Heart left ventricle (tissue), 16 donors: ENCODE measurements around the gene SLC24A4. TPM values are rescaled to one million over a fixed set of nuclear protein-coding genes. Genes with fewer than 3 reads are reported as not detected.
A peak's percentile ranks its signal among the peaks of the same experiment; 100 is the strongest.
"Not testable (repeated sequence)": the region's sequence is repeated elsewhere in the genome, so short reads cannot be mapped to it uniquely, and the experiment has no call there.

Experiments
- ATAC-seq, 4 donors: fragments of 200-7000 bp; cut with Tn5 transposase; one replicate each; pipeline ENCODE4 v1.9.1; 2020 to 2022; ENCODE audit warnings: moderate library complexity in 4 of 4, mild to moderate bottlenecking in 3 of 4, moderate number of reproducible peaks in 1 of 4
- DNase-seq, 5 donors: peaks; one replicate each; pipeline ENCODE4 v3.0.0-alpha.2; 2020
- H3K27ac ChIP-seq, 12 donors: fragments of 200-600 bp; sonication (generic) in 4 of 12; one replicate each; pipeline versions ENCODE4 v1.5.0 to v1.8.0; 2016 to 2022; ENCODE audit warnings: mild to moderate bottlenecking in 2 of 12
- H3K27me3 ChIP-seq, 9 donors: fragments of 200-600 bp; sonication (generic) in 2 of 9; one replicate each; pipeline versions ENCODE4 v1.5.1 to v1.8.0; 2016 to 2022; ENCODE audit warnings: mild to moderate bottlenecking in 3 of 9
- H3K36me3 ChIP-seq, 9 donors: fragments of 200-600 bp; sonication (generic) in 2 of 9; one replicate each; pipeline versions ENCODE4 v1.5.0 to v1.8.0; 2018 to 2022; ENCODE audit warnings: mild to moderate bottlenecking in 2 of 9
- H3K4me1 ChIP-seq, 12 donors: fragments of 200-600 bp; sonication (generic) in 4 of 12; one replicate each; pipeline versions ENCODE4 v1.5.0 to v1.8.0; 2016 to 2022; ENCODE audit warnings: mild to moderate bottlenecking in 3 of 12
- H3K4me3 ChIP-seq, 12 donors: fragments of 200-600 bp; sonication (generic) in 4 of 12; one replicate each; pipeline versions ENCODE4 v1.5.0 to v1.8.0; 2017 to 2022; ENCODE audit warnings: mild to moderate bottlenecking in 9 of 12, moderate library complexity in 4 of 12
- H3K9me3 ChIP-seq, 12 donors: fragments of 200-600 bp; sonication (generic) in 4 of 12; one replicate each; pipeline versions ENCODE4 v1.5.0 to v1.8.0; 2016 to 2022; ENCODE audit warnings: mild to moderate bottlenecking in 1 of 12
- CTCF ChIP-seq, 12 donors: fragments of 200-600 bp; sonication (generic) in 4 of 12; IDR thresholded peaks; one replicate each; pipeline versions ENCODE4 v1.5.0 to v1.8.0; 2018 to 2022; ENCODE audit warnings: antibody characterized with exemption in 12 of 12, mild to moderate bottlenecking in 5 of 12
- POLR2A ChIP-seq, 2 donors: fragments of 450-650 bp; IDR thresholded peaks; one replicate each; pipeline ENCODE4 v1.6.1; 2017; ENCODE audit warnings: antibody characterized with exemption in 2 of 2, mild to moderate bottlenecking in 2 of 2, moderate library complexity in 2 of 2
- WGBS, 4 donors: extraction: QIAGEN DNeasy Blood & Tissue Kit in 2 of 4; methylation state at CpG; one replicate each; pipeline versions ENCODE4 v1.1.5 to v1.1.7; 2013 to 2018; 5-methylcytosine and 5-hydroxymethylcytosine counted together
- intact Hi-C, 10 donors: fragments of 100-400 bp; cut with DNase I; formaldehyde crosslinking; loops; one replicate each; pipeline versions ENCODE4 v1.11.1 to v1.14.2; 2022
- polyA plus RNA-seq, 2 donors: library from polyadenylated mRNA; stranded (reverse); fragments of 200-250 nt; gene quantifications; one replicate each; pipeline ENCODE4 v1.2.3, GENCODE V29; 2013
- total RNA-seq, 9 donors: library from RNA; depleted of rRNA in 2 of 9; stranded (reverse); fragments of >200 nt in 2 of 9; fragmentation: NEBNext Ultra II Directional in 3 of 9; extraction: Animal tissue kit (Norgen Biotek cat#: 25700) in 3 of 9; gene quantifications; one replicate each; pipeline versions ENCODE4 v1.1.0 to v1.2.4, GENCODE V29; 2016 to 2023
- donor health status: ischemic (EF 13 %, LVEDD 7.1; RV severe dilation, severe dysfunction).
- donor health status: healthy with polysubstance abuse.
- donor health status: DM: no; HTN: yes; CAD: no.
- donor health status: DM: no; HTN: no; CAD: no.
- donor health status: ischemic (EF 25% LVEDD 6.9; RV normal size, moderate dysfunction).
- donor health status: ischemic (EF 25% LVEDD 5.7; RV mildly dilated, moderate dysfunction).
- donor health status: healthy.
- donor health status: DM: yes; HTN: yes; CAD: no.
- donor health status: ischemic (EF 35%, LVEDD 5.7; RV mildly dilated, moderate dysfunction).
- donor health status: nonischemic (EF 11% LVEDD 7.7; RV severe dilation, severe dysfunction).
- donor health status: DM: yes; HTN: yes; CAD: no.
- donor health status: PGD.
- donor health status: ischemic (EF 29% LVEDD 5.4; RV normal size, mild dysfunction).
- donor health status: nonischemic (EF 23%, LVEDD 6.1; RV moderate dilation, normal function).

SLC24A4 gene
- total and polyA plus RNA-seq, 11 donors, result 0.05 to 1.6 (median 0.23) TPM

- Histone ChIP-seq H3K36me3 (no peaks in the 10 kb centered on the region), H3K27ac (peak overlapping the region in 1 of 12 donors; percentile 80), H3K27me3 (no peaks in the 10 kb centered on the region), H3K9me3 (no peaks in the 10 kb centered on the region), H3K4me3 (no peak overlapping the region), H3K4me1 (peaks cover 0 to 57% (median 4%) of the 10 kb centered on the region in 12 donors)
- TF ChIP-seq CTCF (IDR thresholded peaks at IDR 0.05) (no peak), POLR2A (IDR thresholded peaks at IDR 0.05) (no peak)
- DNase-seq (no peak), ATAC-seq (peak in 2 of 4 donors; percentile 28 to 52)
- WGBS, 4 donors, result 64 to 69% (median 65%) methylated on average over 7 of the region's 7 CpGs
- intact Hi-C loops, result no loop called here
Observed at GRCh38 chr14:92400579-92401444, 77.8 kb downstream of the SLC24A4 start.

- H3K27me3 ChIP-seq, result no peaks in the 10 kb centered on the region
- H3K36me3 ChIP-seq, result no peaks in the 10 kb centered on the region
- ATAC-seq, result peak in 2 of 4 donors; percentile 15 to 37
- H3K4me1 ChIP-seq, result peaks cover 0 to 57% (median 4%) of the 10 kb centered on the region in 12 donors
- WGBS, 4 donors, result 34 to 50% (median 46%) methylated on average over 3 of the region's 3 CpGs
- peaks cover 0 to 3% (median 0%) of the 10 kb centered on the region in 12 donors for H3K9me3 ChIP-seq
- intact Hi-C loops, result no loop called here
- no peak overlapping the region for H3K4me3 ChIP-seq
- H3K27ac ChIP-seq, result peak overlapping the region in 1 of 12 donors; percentile 80
- no peak for DNase-seq
- TF ChIP-seq POLR2A (IDR thresholded peaks at IDR 0.05), result no peak
- no peak for TF ChIP-seq CTCF (IDR thresholded peaks at IDR 0.05)
Observed at GRCh38 chr14:92401561-92401960, 78.6 kb downstream of the SLC24A4 start.

- intact Hi-C loops, DNase-seq, H3K27ac ChIP-seq, H3K4me3 ChIP-seq, H3K27me3 ChIP-seq, H3K36me3 ChIP-seq, ATAC-seq: not testable (repeated sequence)
- peaks cover 0 to 50% (median 4%) of the 10 kb centered on the region in 12 donors for H3K4me1 ChIP-seq
- peaks cover 0 to 11% (median 0%) of the 10 kb centered on the region in 12 donors for H3K9me3 ChIP-seq
- whole genome bisulfite sequencing, 4 donors, result 77 to 93% (median 86%) methylated on average over 1 of the region's 1 CpG
Observed at GRCh38 chr14:92402500-92402899, 79.5 kb downstream of the SLC24A4 start.

- intact Hi-C loops, result no loop called here
- Histone ChIP-seq H3K9me3 (peaks cover 0 to 11% (median 0%) of the 10 kb centered on the region in 12 donors), H3K27me3 (no peaks in the 10 kb centered on the region), H3K36me3 (no peaks in the 10 kb centered on the region), H3K4me1 (peaks cover 0 to 47% (median 12%) of the 10 kb centered on the region in 12 donors), H3K27ac (no peak overlapping the region), H3K4me3 (no peak overlapping the region)
- DNase-seq, result no peak
- ATAC-seq, result no peak
- TF ChIP-seq POLR2A (IDR thresholded peaks at IDR 0.05) (no peak), CTCF (IDR thresholded peaks at IDR 0.05) (no peak)
- WGBS, 4 donors, result 82 to 85% (median 84%) methylated on average over 4 of the region's 4 CpGs
Observed at GRCh38 chr14:92404018-92404417, 81.1 kb downstream of the SLC24A4 start.
